ENCODE measurements around the gene TIGAR.

Gene TIGAR

DNA sequence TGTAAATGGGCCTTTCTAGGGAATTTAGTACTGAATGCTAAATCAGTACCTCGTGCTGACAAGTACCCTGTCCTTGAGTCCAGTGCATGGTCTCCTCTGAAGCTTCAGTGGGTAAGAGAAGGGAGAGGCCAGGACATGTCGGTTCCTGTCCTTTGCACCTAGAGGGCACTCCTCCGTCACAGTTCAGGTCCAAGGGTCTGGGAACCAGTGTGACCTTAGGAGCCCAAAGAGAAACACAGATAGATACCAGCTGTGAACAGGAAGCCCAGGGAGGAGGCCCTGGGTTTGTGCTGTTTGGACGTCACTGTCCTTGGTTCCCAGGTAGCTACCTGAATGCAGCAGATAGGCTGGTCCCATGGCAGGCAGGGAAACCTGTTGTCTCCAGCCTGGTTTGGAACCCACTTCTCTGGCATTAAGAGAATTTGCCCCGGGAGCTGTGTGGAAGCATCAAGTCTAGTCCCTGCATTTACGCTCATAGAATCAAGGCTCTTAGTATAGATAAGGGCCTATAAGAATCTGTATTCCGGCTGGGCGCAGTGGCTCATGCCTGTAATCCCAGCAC, 62.4 kb downstream of the TIGAR start:
- DNase-seq = no peak

DNA sequence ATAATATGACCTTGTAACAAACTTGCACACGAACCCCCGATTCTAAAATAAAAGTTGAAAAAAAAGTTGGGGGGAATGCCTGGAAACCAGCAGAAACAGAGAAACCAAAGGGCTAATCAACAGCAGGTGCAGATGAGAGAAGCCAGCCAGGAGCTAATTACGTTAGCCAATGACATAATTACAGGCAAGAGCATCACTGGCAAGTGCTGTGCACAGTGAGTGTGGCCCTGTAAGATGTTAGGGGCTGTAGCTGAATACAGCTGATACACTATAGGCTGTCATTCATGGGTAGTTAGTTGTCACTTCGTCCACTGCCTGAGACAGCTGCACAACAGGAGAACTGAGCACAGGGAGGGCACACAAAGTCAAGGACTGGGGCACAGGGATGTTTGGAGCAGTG, 65.8 kb downstream of the TIGAR start:
- no peak for DNase-seq

DNA sequence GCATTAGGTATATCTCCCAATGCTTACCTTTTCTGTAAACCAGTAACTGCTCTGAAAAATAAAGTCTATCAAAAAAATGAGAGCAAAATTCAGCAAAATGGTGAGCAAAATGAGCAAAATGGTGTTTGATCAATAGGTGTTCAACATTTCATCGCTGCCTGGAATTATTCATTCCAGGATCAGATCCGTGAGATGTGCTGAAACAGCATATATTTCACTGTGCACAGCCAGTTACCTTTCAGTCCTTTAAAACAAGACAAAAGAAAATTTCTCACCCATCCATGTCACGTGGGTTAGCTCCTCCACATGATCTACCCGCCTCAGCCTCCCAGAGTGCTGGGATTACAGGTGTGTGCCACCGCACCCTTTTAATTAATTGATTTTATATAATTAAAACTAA, 66.6 kb downstream of the TIGAR start:
- no peak for DNase-seq

DNA sequence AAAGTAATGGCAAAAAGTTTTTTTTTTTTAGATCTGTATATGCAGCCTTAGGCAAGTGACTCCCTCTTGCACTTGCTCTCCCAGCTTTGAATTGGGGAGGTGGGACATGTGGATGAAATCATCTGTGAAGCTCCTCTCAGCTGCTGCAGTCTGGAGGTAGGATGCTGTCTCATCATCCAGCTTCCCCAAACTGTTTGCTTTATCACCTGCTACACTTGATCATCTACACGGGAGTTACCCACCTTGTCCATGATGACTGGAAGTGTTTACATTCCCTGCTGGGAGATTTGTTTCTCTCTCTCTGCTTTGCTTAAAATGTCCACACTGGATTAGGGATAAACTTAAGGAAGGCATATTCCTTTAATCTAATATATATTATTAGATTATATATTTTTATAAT, 67.0 kb downstream of the TIGAR start:
- DNase-seq = no peak

DNA sequence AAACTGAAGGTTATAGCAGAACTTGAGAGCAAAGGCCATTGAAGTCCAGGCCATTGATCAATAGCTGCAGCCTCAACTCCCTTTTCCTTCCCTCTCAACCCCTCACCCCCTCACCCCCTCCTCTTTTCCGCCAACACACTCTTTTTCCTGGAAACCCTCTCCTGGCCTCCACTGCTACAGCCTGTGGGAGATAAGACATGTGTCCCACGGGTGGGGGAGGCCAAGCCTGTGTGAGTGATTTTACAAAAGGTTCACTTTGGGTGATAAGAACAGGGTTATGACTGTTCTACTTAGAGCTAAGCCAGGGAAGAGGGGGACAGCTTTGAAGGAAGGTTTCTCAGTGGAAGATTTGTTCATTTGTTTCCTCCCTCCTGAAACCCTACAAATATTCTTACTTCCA, 67.6 kb downstream of the TIGAR start:
- DNase-seq = no peak

DNA sequence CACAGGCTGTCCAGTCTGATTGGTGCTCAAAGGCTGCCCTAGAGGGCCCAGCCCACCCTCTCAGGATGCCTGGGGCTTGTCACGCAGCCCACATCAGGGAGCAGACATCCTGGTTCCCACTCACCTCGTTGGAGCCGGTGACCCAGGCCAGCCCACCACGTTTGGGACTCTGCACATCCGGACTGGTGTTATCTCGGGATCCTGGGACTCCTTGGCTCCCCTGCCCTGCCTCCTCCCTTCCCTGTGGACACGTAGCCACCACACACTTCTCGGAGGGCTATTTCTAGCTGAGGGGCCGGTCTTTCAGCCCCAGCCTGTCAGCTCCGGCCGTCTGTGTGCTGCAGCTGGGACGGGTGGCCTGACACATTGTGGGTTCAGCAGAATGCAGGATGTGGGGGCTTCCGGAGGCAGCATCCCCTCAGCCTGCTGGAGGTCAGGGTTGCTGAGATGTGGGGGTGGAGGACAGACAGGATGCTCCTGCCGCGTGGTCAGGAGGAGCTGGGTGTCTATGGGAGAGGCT, 71.3 kb downstream of the TIGAR start:
- DNase-seq = no peak

DNA sequence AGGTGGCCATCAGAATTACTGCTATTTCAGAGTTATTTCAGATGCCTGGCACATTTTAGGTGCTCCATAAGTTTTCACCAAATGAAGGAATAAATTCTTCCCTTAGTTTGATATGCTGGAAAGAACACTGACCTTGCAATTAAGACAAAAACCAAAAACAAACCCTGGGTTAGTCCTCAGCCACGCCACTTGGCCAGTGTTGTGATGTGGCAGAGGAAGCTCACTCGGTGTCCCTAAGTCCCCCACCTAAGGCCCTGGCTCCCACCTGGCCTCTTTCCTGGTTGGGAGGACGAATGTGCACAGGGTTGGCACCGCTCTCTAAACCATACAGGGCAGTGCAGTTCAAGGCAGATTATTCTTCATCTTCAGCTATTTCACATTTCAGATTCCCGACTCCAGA, 72.2 kb downstream of the TIGAR start:
- DNase-seq = no peak

DNA sequence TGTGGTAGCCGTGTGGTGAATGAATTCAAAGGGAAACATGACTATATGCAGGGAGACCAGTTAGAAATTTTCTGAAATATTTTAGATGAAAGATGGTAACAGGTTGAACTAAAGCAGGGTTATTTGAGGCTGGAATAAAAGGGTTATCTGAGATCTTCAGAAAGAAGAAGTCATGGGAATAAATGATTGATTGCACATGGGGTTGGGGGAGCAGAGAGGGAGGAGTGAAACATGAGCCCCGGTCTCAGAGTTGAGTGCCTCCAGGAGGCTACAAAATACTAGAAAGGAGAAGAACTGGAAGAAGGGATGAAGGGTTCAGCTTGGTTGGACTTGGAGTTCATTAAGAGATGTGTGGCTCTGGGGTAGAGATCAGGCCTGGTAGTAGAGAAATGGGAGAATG, 74.8 kb downstream of the TIGAR start:
- DNase-seq = no peak

DNA sequence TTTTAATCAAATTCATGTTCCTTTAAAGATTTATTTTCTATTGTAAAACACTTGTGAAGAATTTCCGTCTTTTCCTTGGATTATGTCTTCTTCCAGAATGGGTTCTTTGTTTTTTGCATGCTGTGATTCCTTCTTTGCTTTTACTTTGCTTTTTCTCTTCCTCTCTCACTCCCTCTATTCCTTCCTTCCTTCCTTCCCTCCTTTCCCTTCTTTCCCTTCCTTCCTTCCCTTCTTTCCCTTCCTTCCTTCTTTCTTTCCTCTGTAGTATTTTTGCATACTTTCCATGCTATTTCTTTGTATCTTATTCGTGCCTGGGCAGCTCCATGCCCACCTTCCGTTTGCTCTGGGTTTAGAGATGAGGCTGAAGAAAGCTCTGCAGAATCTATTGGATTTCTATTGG, 80.1 kb downstream of the TIGAR start:
- no peak for DNase-seq

DNA sequence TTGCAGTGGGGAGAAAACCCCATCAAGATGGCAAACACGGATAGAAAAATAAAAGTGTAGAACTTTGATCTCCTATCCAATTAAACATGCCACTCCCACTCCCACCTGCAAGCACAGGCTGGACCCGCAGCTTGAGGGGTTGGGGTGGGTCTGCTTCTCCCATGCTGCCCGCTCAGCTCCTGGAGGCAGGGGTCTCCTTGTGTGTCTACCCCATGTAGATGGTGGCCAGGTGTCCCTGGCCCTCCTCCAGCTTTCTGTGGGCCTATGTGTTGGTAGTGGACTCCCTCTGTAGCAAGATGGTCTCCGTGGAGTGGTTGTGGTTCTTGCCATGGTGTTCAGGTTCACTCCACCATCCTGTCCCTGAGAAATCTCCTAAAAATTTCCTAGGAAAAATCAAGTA, 82.0 kb downstream of the TIGAR start:
- no peak for DNase-seq

All from GOT3 (cell line).